ENCODE results near the gene SMPD1. TPM values are rescaled to one million over a fixed set of nuclear protein-coding genes. Genes with fewer than 3 reads are reported as not detected.

The SMPD1 gene
- total and polyA plus RNA-seq, 9 donors, result 16.7 to 28.4 (median 25.6) TPM

- no peaks in the 10 kb centered on the region for H3K4me1 ChIP-seq (ENCODE audit: control insufficient read depth, insufficient read depth, low read length)
- H3K27ac ChIP-seq (ENCODE audit: low read length), result no peak overlapping the region
- no peaks in the 10 kb centered on the region for H3K27me3 ChIP-seq (ENCODE audit: control insufficient read depth, insufficient read depth, low read length)
- no peak for DNase-seq
- H3K9me3 ChIP-seq (replicated peaks; ENCODE audit: control insufficient read depth, low read depth, low read length), result no peaks in the 10 kb centered on the region
- WGBS (ENCODE audit: insufficient coverage), result 91% methylated on average over 16 of the region's 23 CpGs
- H3K4me3 ChIP-seq (ENCODE audit: low read length), result no peak overlapping the region
- H3K36me3 ChIP-seq (ENCODE audit: control insufficient read depth, insufficient read depth, low read length), result peaks cover 14% of the 10 kb centered on the region
These were observed 20.6 kb downstream of the SMPD1 start for GRCh38 chr11:6410695-6411430.

- Histone ChIP-seq H3K4me3 (ENCODE audit: low read length) (no peak overlapping the region), H3K27ac (ENCODE audit: low read length) (no peak overlapping the region), H3K9me3 (replicated peaks; ENCODE audit: control insufficient read depth, low read depth, low read length) (no peaks in the 10 kb centered on the region), H3K4me1 (ENCODE audit: control insufficient read depth, insufficient read depth, low read length) (no peaks in the 10 kb centered on the region), H3K27me3 (ENCODE audit: control insufficient read depth, insufficient read depth, low read length) (no peaks in the 10 kb centered on the region), H3K36me3 (ENCODE audit: control insufficient read depth, insufficient read depth, low read length) (peaks cover 14% of the 10 kb centered on the region)
- 82% methylated on average over 9 of the region's 10 CpGs for WGBS (ENCODE audit: insufficient coverage)
- no peak for DNase-seq
These were observed 21.3 kb downstream of the SMPD1 start for GRCh38 chr11:6411594-6412031.

DNA sequence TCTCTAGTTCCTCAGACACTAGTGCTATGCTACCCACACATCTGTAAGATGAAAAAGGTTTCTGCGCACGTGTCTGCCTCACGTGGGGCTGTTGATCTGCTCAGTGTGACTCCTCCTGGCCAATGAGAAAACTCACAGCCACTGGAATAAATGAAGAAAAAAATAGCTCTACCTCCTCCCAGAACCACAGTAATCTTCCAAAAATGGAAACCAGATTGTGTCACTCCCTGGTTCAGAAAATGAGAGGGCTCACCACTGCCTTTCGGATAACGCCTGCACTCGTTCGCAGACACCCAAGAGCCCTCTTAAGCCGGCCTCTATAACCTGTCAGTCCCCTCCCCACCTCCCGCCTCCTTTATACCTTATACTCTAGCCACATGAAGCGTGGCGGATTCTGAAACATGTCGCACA is 23.5 kb downstream of the SMPD1 start:
- Histone ChIP-seq H3K27ac (ENCODE audit: low read length) (no peak overlapping the region), H3K4me1 (ENCODE audit: control insufficient read depth, insufficient read depth, low read length) (peaks cover 6% of the 10 kb centered on the region), H3K9me3 (replicated peaks; ENCODE audit: control insufficient read depth, low read depth, low read length) (no peaks in the 10 kb centered on the region), H3K36me3 (ENCODE audit: control insufficient read depth, insufficient read depth, low read length) (peaks cover 14% of the 10 kb centered on the region), H3K4me3 (ENCODE audit: low read length) (no peak overlapping the region), H3K27me3 (ENCODE audit: control insufficient read depth, insufficient read depth, low read length) (peaks cover 2% of the 10 kb centered on the region)
- DNase-seq, result no peak
- 57% methylated on average over 12 of the region's 12 CpGs for WGBS (ENCODE audit: insufficient coverage)

- Histone ChIP-seq H3K36me3 (ENCODE audit: control insufficient read depth, insufficient read depth, low read length) (peaks cover 11% of the 10 kb centered on the region), H3K27ac (ENCODE audit: low read length) (no peak overlapping the region), H3K4me3 (ENCODE audit: low read length) (no peak overlapping the region), H3K9me3 (replicated peaks; ENCODE audit: control insufficient read depth, low read depth, low read length) (no peaks in the 10 kb centered on the region), H3K4me1 (ENCODE audit: control insufficient read depth, insufficient read depth, low read length) (peaks cover 9% of the 10 kb centered on the region), H3K27me3 (ENCODE audit: control insufficient read depth, insufficient read depth, low read length) (peaks cover 2% of the 10 kb centered on the region)
- no peak for DNase-seq
- 84% methylated on average over 2 of the region's 3 CpGs for WGBS (ENCODE audit: insufficient coverage)
These were observed 24.6 kb downstream of the SMPD1 start for GRCh38 chr11:6414874-6415328.

DNA sequence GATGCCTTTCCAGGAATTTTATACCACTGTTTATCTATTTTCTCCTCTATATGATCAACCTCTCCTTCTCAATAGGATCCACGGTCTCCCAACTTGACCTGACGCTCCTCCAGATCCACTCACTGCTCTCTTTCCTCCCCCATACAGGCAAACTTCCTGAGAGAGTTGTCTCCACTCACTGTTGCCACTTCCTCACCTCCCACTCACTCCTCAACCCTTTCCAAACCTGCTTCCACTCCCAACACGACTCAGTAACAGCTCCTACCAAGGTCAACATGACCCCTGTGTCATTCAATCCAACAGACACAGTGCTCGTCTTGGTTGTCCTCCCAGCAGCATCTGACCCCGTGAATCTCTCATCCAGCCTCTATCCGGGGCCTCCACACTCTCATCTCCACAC is 25.5 kb downstream of the SMPD1 start:
- H3K36me3 ChIP-seq (ENCODE audit: control insufficient read depth, insufficient read depth, low read length), result peaks cover 4% of the 10 kb centered on the region
- no peaks in the 10 kb centered on the region for H3K9me3 ChIP-seq (replicated peaks; ENCODE audit: control insufficient read depth, low read depth, low read length)
- H3K4me1 ChIP-seq (ENCODE audit: control insufficient read depth, insufficient read depth, low read length), result peaks cover 12% of the 10 kb centered on the region
- no peak for DNase-seq
- WGBS (ENCODE audit: insufficient coverage), result 87% methylated on average over 6 of the region's 6 CpGs
- H3K27ac ChIP-seq (ENCODE audit: low read length), result no peak overlapping the region
- H3K27me3 ChIP-seq (ENCODE audit: control insufficient read depth, insufficient read depth, low read length), result peaks cover 2% of the 10 kb centered on the region
- H3K4me3 ChIP-seq (ENCODE audit: low read length), result no peak overlapping the region

DNA sequence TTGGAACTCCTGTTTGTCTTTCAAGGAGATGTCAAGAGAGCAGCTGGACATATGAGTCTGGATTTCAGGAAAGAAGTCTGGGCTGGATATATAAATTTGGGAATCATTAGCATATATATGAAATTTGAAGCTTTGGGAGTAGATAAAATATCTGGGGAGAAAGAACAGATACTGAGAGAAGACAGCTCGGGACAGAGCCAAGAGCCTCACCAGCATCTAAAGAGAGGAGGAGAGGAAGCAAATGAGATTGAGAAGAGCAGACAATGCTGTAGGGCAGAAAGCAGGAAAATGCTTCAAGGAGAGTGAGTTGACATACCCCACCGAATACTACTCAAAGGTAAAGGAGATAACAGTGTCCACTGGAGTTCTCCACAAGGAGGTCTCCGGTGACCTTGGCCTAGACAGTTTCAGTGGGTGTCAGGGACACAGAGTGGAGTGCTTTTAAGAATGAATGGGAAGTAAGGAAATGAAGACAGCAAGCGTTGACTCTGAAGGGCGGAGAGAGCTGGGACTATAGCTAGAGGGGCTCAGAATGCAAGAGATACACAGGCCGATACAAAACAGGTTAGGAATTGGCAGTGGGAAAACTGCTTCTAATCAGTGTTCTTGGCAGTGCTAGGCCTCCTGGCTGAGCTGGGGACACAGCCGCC is 27.8 kb downstream of the SMPD1 start:
- Histone ChIP-seq H3K4me1 (ENCODE audit: control insufficient read depth, insufficient read depth, low read length) (peaks cover 12% of the 10 kb centered on the region), H3K9me3 (replicated peaks; ENCODE audit: control insufficient read depth, low read depth, low read length) (no peaks in the 10 kb centered on the region), H3K36me3 (ENCODE audit: control insufficient read depth, insufficient read depth, low read length) (no peaks in the 10 kb centered on the region), H3K27me3 (ENCODE audit: control insufficient read depth, insufficient read depth, low read length) (peaks cover 4% of the 10 kb centered on the region), H3K27ac (ENCODE audit: low read length) (peak overlapping the region; percentile 76), H3K4me3 (ENCODE audit: low read length) (peak overlapping the region; percentile 71)
- DNase-seq, result peak; percentile 23
- 25% methylated on average over 6 of the region's 7 CpGs for WGBS (ENCODE audit: insufficient coverage)

- Histone ChIP-seq H3K9me3 (replicated peaks; ENCODE audit: control insufficient read depth, low read depth, low read length) (no peaks in the 10 kb centered on the region), H3K4me3 (ENCODE audit: low read length) (peak overlapping the region; percentile 71), H3K4me1 (ENCODE audit: control insufficient read depth, insufficient read depth, low read length) (peaks cover 12% of the 10 kb centered on the region), H3K36me3 (ENCODE audit: control insufficient read depth, insufficient read depth, low read length) (no peaks in the 10 kb centered on the region), H3K27me3 (ENCODE audit: control insufficient read depth, insufficient read depth, low read length) (peaks cover 4% of the 10 kb centered on the region), H3K27ac (ENCODE audit: low read length) (peak overlapping the region; percentile 76)
- no peak for DNase-seq
- 1% methylated on average over 28 of the region's 38 CpGs for WGBS (ENCODE audit: insufficient coverage)
These were observed 28.3 kb downstream of the SMPD1 start for GRCh38 chr11:6418557-6419008.

- H3K36me3 ChIP-seq (ENCODE audit: control insufficient read depth, insufficient read depth, low read length), result no peaks in the 10 kb centered on the region
- DNase-seq, result peak; percentile 90
- H3K4me3 ChIP-seq (ENCODE audit: low read length), result peak within 1 kb of the TSS; percentile 71
- H3K27ac ChIP-seq (ENCODE audit: low read length), result peak within 1 kb of the TSS; percentile 80
- WGBS (ENCODE audit: insufficient coverage), result under 1% methylated on average over 60 of the region's 75 CpGs
- peaks cover 12% of the 10 kb centered on the region for H3K4me1 ChIP-seq (ENCODE audit: control insufficient read depth, insufficient read depth, low read length)
- H3K9me3 ChIP-seq (replicated peaks; ENCODE audit: control insufficient read depth, low read depth, low read length), result no peaks in the 10 kb centered on the region
- peaks cover 4% of the 10 kb centered on the region for H3K27me3 ChIP-seq (ENCODE audit: control insufficient read depth, insufficient read depth, low read length)
These were observed 28.8 kb downstream of the SMPD1 start, which contains the start of gene APBB1 for GRCh38 chr11:6419009-6419631. TSS of gene APBB1 (minus strand) at chr11:6419094. CDS start at chr11:6411347, 7,747 bp downstream.

DNA sequence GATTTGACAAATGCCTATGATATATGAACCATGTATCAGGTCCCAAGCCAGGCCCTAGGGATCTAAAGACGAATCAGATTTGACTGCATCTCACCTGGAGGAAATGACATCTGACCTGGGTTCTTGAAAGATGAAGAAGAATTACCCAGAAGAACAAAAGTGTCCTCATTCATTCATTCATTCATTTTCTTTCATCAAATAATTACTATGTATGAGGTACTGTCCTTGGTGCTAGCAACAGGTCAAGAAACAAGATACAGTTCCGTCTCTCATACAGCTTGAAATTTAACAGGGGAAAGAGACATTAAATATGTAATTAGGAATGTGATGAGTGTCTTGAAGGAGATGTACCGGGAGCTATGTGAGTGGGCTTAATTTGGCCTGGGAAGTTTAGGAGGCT is 30.4 kb downstream of the SMPD1 start:
- no peaks in the 10 kb centered on the region for H3K9me3 ChIP-seq (replicated peaks; ENCODE audit: control insufficient read depth, low read depth, low read length)
- WGBS (ENCODE audit: insufficient coverage), result 90% methylated on average over 2 of the region's 3 CpGs
- DNase-seq, result no peak
- no peak overlapping the region for H3K27ac ChIP-seq (ENCODE audit: low read length)
- no peak overlapping the region for H3K4me3 ChIP-seq (ENCODE audit: low read length)
- H3K27me3 ChIP-seq (ENCODE audit: control insufficient read depth, insufficient read depth, low read length), result peaks cover 4% of the 10 kb centered on the region
- no peaks in the 10 kb centered on the region for H3K36me3 ChIP-seq (ENCODE audit: control insufficient read depth, insufficient read depth, low read length)
- peaks cover 12% of the 10 kb centered on the region for H3K4me1 ChIP-seq (ENCODE audit: control insufficient read depth, insufficient read depth, low read length)

GRCh38 chr11:6427516-6427915 is 37.2 kb downstream of the SMPD1 start:
- peaks cover 2% of the 10 kb centered on the region for H3K36me3 ChIP-seq (ENCODE audit: control insufficient read depth, insufficient read depth, low read length)

More at GRCh38 chr11:6427516-6427915, 37.2 kb downstream of the SMPD1 start:
- H3K27ac ChIP-seq (ENCODE audit: low read length), result no peak overlapping the region
- DNase-seq, result no peak
- H3K9me3 ChIP-seq (replicated peaks; ENCODE audit: control insufficient read depth, low read depth, low read length), result no peaks in the 10 kb centered on the region
- no peak overlapping the region for H3K4me3 ChIP-seq (ENCODE audit: low read length)
- no peaks in the 10 kb centered on the region for H3K27me3 ChIP-seq (ENCODE audit: control insufficient read depth, insufficient read depth, low read length)
- no peaks in the 10 kb centered on the region for H3K4me1 ChIP-seq (ENCODE audit: control insufficient read depth, insufficient read depth, low read length)
